Choroid plexus epithelial cell (primary cell): ENCODE results near the gene HOXB7.

Experiments
- DNase-seq: peaks from one replicate; pipeline ENCODE4 v3.0.0-alpha.2; 2010; ENCODE audit warnings: low read depth
- H3K4me3 ChIP-seq: 2 replicates; pipeline ENCODE4 v1.5.1; 2011; ENCODE audit warnings: low read depth, mild to moderate bottlenecking, control low read depth, low read length, moderate library complexity
- TF ChIP-seq, protein P1 (sequence below): conservative IDR thresholded peaks from 2 replicates; pipeline ENCODE4 v1.5.1; 2011; ENCODE audit warnings: low read depth, mild to moderate bottlenecking, control low read depth, inconsistent platforms, low read length, moderate library complexity

The HOXB7 gene

DNA sequence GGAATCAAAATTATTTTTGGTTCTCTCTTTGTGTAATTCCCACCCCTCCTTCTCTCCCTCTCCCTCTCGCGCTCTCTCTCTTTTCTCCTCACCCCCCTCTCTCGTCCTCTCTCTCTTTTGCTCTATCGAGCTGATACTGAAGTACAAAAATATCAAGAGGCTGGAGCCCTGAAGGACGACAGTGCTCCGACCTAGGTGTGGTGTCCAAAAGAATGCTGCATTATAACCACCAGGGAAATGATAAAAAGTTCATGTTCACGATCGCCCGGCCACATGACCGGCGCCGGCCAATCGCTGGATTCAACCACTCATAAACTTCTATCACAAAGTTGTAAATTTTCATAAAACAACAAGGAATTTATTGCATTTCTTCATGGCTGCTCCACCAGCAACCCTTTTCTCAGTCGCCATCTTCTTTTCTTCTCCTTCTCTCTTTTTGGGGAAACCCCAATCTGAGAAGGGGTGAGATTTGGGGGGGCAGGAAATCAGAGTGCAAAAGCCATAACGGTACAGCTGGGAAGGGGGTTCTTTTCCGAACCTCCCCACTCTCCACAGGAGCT, 6.0 kb downstream of the HOXB7 start, which contains the start of gene HOXB6:
TSS of gene HOXB6 (minus strand) at position 217 of the 560 bp plus-strand sequence. CDS start 6,836 bp downstream, outside the sequence.
- TF ChIP-seq, protein P1, sequence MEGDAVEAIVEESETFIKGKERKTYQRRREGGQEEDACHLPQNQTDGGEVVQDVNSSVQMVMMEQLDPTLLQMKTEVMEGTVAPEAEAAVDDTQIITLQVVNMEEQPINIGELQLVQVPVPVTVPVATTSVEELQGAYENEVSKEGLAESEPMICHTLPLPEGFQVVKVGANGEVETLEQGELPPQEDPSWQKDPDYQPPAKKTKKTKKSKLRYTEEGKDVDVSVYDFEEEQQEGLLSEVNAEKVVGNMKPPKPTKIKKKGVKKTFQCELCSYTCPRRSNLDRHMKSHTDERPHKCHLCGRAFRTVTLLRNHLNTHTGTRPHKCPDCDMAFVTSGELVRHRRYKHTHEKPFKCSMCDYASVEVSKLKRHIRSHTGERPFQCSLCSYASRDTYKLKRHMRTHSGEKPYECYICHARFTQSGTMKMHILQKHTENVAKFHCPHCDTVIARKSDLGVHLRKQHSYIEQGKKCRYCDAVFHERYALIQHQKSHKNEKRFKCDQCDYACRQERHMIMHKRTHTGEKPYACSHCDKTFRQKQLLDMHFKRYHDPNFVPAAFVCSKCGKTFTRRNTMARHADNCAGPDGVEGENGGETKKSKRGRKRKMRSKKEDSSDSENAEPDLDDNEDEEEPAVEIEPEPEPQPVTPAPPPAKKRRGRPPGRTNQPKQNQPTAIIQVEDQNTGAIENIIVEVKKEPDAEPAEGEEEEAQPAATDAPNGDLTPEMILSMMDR: no peak
- DNase-seq: no peak
- no peak within 1 kb of the TSS for H3K4me3 ChIP-seq

DNA sequence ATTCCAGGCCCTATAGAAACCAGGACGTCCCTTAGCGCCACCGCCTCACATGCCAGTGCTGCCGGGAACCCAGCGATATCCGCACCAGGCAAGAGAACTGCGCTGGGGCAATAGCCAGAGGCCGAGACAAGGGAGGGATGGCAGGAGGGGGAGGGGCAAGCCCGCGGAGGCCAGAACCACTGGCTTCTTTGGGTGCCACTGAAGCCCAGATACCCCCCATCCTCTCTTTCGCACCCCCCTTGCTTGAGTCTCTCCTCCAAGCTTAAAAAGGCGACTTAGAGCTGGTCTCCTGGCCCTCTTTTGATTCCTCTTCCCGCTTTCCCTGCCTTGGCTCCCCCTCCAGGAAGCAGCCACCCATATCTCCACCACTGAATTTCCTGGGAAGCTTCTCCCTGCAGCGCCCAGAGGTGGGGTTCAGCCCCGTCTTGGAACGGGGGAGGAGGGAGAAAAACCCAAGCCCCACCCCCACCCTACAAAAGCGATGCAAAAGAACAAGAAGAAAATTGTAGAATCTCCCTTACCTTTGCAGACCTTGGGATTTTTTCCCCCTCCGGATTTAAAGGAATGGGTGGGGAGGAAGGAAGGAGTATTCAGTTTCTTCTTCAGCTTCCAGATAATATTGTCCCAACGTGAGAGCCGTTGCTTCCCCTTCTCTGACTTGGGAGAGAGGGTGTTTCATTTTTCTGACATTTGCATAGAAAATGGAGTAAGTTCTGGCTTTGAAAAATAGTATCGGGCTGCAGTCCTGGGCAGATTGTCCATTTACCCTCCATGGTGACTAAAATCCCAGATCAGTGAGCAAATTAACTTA, 6.7 kb downstream of the HOXB7 start:
- DNase-seq: no peak
- H3K4me3 ChIP-seq: no peak overlapping the region
- TF ChIP-seq, protein P1: no peak

DNA sequence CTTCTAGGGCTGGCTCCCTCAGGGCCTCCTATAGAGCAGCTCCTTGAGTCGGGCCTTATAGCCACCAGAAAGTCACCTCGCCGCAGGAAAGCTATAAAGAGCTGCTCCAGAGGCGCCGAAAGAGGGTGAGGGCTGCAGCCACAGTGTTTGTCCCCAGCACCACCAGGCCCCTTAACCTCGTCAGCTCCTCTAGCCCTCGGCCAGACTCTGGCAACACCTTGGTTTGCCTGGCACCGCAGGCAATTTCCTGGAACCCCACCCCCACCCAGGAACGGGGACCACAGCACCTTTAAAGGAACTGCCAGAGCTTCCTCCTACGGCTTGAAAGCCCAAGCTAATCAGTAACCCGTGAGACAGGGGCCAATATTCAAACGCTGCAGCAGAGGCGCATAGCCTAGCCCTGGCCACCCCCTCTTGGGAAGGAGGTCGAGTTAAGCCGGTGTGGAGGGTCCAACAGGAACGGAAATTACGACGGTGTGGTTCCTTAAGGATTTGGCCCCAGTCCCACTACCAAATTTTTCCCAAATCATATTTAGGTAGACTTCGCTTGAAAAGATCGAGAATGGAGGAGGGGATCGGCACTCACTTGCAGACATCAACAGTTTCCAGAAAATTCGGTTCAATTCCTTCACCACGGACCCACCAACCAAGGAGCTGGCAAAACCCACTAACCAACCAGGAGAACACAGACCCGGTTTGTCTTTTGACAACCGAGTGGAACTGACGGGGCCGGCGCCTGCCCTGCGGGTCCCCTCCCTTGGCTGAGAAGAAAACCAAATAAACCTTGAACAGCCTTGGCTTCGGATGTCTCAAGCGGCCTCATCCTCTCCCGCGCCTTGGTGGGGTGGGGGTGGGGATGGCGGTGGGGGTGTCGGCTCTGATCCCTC, 9.0 kb downstream of the HOXB7 start:
- TF ChIP-seq, protein P1: no peak
- DNase-seq: no peak
- H3K4me3 ChIP-seq: no peak overlapping the region

DNA sequence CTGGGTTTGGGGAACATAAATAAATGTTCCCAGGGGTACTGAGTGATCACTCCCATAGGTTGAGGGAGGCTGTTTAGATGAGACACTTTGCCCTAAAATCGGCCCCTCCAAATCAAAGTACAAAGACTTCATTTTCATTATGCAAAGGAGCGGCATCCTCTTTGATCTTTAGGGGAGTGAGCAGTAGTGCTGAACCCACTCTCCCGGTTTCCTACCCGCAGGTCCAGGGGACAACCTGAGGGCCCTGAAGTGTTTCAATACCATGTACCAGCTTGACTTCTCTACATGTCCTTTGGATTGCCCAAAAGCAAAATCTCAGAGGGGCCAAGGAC, 9.6 kb downstream of the HOXB7 start:
- no peak overlapping the region for H3K4me3 ChIP-seq
- no peak for DNase-seq
- TF ChIP-seq, protein P1: no peak

DNA sequence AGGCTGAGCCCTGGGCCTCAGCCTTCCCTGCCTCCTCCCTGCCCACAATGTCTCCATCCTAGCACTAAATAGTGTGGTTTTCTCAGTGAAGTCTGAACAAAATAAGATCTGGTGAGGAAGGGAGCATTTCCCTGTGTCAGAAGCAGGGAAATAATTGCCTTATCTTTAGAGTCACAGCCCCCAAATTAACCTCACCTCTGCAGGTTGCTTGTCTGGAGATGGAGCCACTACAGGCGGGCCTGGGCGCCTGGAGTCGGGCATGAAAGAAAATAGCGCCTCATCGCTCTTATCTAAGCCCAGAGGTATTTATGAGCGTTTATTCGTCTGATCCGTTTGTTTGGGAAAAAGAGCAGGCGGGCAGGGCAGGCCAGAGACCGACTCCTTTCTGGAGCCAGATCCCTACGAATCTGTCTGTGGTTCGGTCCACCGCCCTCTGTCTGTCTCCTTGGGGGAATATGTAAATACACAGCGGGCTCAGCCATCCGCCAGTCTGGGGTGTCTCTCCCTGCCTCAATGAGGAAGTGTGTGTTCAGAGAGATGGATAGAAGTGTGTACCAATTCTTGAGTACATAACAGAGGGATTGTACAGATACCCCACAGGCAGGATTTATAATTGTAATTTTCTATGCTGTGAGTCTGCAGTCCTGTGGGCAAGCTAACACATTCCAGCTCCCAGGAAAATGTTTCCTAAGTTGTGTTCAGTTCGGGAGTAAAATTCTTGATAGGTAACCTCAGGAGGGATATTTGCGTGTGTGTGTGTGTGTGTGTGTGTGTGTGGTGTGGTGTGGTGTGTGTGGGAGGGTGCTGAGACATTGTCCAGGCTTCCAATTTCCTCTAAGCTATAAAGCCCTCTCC, 10.3 kb downstream of the HOXB7 start:
- no peak overlapping the region for H3K4me3 ChIP-seq
- TF ChIP-seq, protein P1: no peak
- DNase-seq: no peak

DNA sequence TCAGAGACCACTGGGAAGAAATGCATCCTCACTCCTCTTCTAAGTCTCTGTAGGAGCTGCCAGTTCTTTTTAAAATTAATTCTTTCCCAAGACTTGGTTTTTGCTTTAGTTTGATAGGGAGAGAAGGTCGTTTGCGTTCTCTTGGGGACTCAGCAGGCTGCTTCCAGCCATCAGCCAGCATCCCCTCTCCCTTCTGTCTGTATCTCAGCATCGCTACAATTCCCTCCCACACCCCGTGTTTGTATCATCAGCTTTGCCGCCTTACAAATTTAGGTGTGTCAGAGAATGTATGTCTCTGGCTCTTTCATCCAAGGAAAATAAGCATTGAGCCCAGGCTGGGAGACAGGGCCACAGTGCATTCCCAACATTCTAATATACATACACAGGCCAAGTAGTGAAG, 11.5 kb downstream of the HOXB7 start:
- no peak overlapping the region for H3K4me3 ChIP-seq
- no peak for DNase-seq
- TF ChIP-seq, protein P1: no peak
